AG09319 (cell line): ENCODE results near the gene LPIN3.
"Not testable (repeated sequence)": the region's sequence is repeated elsewhere in the genome, so short reads cannot be mapped to it uniquely, and the experiment has no call there.

Experiments used
- DNase-seq: peaks from one replicate; pipeline ENCODE4 v3.0.0-alpha.2; 2010; ENCODE audit warnings: low read depth; ENCODE audit errors: extremely low read depth
- CTCF ChIP-seq: IDR thresholded peaks from 2 replicates; pipeline ENCODE4 v1.5.1; 2011; ENCODE audit warnings: low read depth, mild to moderate bottlenecking, inconsistent platforms, low read length, moderate library complexity

LPIN3 gene

GRCh38 chr20:41304424-41305079, 36.1 kb upstream of the LPIN3 start:
- TF ChIP-seq CTCF, result no peak
- no peak for DNase-seq

- DNase-seq, result no peak
Measured at GRCh38 chr20:41306061-41306727, 34.4 kb upstream of the LPIN3 start.

GRCh38 chr20:41307021-41307420, 33.6 kb upstream of the LPIN3 start:
- TF ChIP-seq CTCF, result no peak

More at GRCh38 chr20:41306061-41306727, 34.4 kb upstream of the LPIN3 start:
- TF ChIP-seq CTCF, result no peak

GRCh38 chr20:41308290-41308711, 32.3 kb upstream of the LPIN3 start:
- no peak for TF ChIP-seq CTCF
- no peak for DNase-seq

More at GRCh38 chr20:41307021-41307420, 33.6 kb upstream of the LPIN3 start:
- no peak for DNase-seq

GRCh38 chr20:41308726-41309413, 31.8 kb upstream of the LPIN3 start:
- no peak for TF ChIP-seq CTCF
- DNase-seq, result no peak

- no peak for TF ChIP-seq CTCF
Measured at GRCh38 chr20:41309817-41310216, 30.8 kb upstream of the LPIN3 start.

GRCh38 chr20:41312009-41312408, 28.6 kb upstream of the LPIN3 start:
- not testable (repeated sequence) for DNase-seq

More at GRCh38 chr20:41309817-41310216, 30.8 kb upstream of the LPIN3 start:
- no peak for DNase-seq
